CD14-positive monocyte (primary cell): ENCODE data around the gene ZNF493. TPM values are rescaled to one million over a fixed set of nuclear protein-coding genes. Genes with fewer than 3 reads are reported as not detected.

Experiments used
- DNase-seq, 3 donors: peaks; one replicate each; pipeline ENCODE4 v3.0.0-alpha.2; 2011 to 2022
- H2AFZ ChIP-seq: 2 replicates; pipeline ENCODE4 v1.6.0; 2012; ENCODE audit warnings: mild to moderate bottlenecking, low read depth, low read length, inconsistent platforms; ENCODE audit not compliant: insufficient read depth, poor library complexity, severe bottlenecking
- H3K27ac ChIP-seq, 2 donors: 1 replicate in 1 of 2; 2 replicates in 1 of 2; pipeline ENCODE4 v1.5.1; 2012 to 2013; ENCODE audit warnings: low read length in 2 of 2, control low read depth in 1 of 2, inconsistent platforms in 1 of 2, low read depth in 1 of 2, mild to moderate bottlenecking in 1 of 2
- H3K27me3 ChIP-seq, 2 donors: one replicate each; pipeline versions ENCODE4 v1.6.0 to v1.6.1; 2011 to 2013; ENCODE audit warnings: low read length in 2 of 2; ENCODE audit not compliant: control insufficient read depth in 2 of 2, insufficient read depth in 2 of 2
- H3K36me3 ChIP-seq, 2 donors: replicated peaks in 1 of 2; 1 replicate in 1 of 2; 2 replicates in 1 of 2; pipeline versions ENCODE4 v1.5.1 to v1.6.1; 2012 to 2013; ENCODE audit warnings: low read length in 2 of 2, control low read depth in 1 of 2, inconsistent platforms in 1 of 2, mild to moderate bottlenecking in 1 of 2; ENCODE audit not compliant: insufficient read depth in 2 of 2, control insufficient read depth in 1 of 2
- H3K4me1 ChIP-seq, 2 donors: 1 replicate in 1 of 2; 2 replicates in 1 of 2; pipeline versions ENCODE4 v1.5.1 to v1.6.1; 2012 to 2013; ENCODE audit warnings: low read length in 2 of 2, control low read depth in 1 of 2, inconsistent platforms in 1 of 2, mild to moderate bottlenecking in 1 of 2, moderate library complexity in 1 of 2; ENCODE audit not compliant: insufficient read depth in 2 of 2, control insufficient read depth in 1 of 2
- H3K4me2 ChIP-seq: replicated peaks from 2 replicates; pipeline ENCODE3; 2012; ENCODE audit warnings: low read length, moderate library complexity, mild to moderate bottlenecking; ENCODE audit not compliant: poor library complexity, severe bottlenecking; ENCODE audit errors: extremely low read depth
- H3K4me3 ChIP-seq, 3 experiments: fragments of 200-600 bp in 1 of 3; sonication (generic) in 1 of 3; replicated peaks in 1 of 3; 1 replicate in 2 of 3; 2 replicates in 1 of 3; pipeline ENCODE4 v1.5.1; 2011 to 2013; ENCODE audit warnings: low read length in 3 of 3, mild to moderate bottlenecking in 3 of 3, control low read depth in 2 of 3, low read depth in 2 of 3, inconsistent platforms in 1 of 3, moderate library complexity in 1 of 3
- H3K79me2 ChIP-seq: 2 replicates; pipeline ENCODE4 v1.6.0; 2012; ENCODE audit warnings: mild to moderate bottlenecking, control low read depth, inconsistent platforms, low read length, moderate library complexity; ENCODE audit not compliant: insufficient read depth
- H3K9ac ChIP-seq: 2 replicates; pipeline ENCODE4 v1.6.0; 2017; ENCODE audit warnings: low read length, mild to moderate bottlenecking; ENCODE audit not compliant: insufficient read depth, poor library complexity, severe bottlenecking
- H3K9me3 ChIP-seq, 2 donors: replicated peaks in 1 of 2; 1 replicate in 1 of 2; 2 replicates in 1 of 2; pipeline versions ENCODE4 v1.5.1 to v1.6.1; 2012 to 2013; ENCODE audit warnings: low read length in 2 of 2, control low read depth in 1 of 2; ENCODE audit not compliant: control insufficient read depth in 1 of 2, insufficient read depth in 1 of 2
- H4K20me1 ChIP-seq: 2 replicates; pipeline ENCODE4 v1.6.0; 2012; ENCODE audit warnings: mild to moderate bottlenecking, low read length, control low read depth, moderate library complexity; ENCODE audit not compliant: insufficient read depth
- H3K27ac Mint-ChIP-seq, 7 donors: one replicate each; pipeline ENCODE4 v1.8.0; 2020; ENCODE audit warnings: mild to moderate bottlenecking in 7 of 7, mixed read lengths in 7 of 7, moderate library complexity in 6 of 7, inconsistent platforms in 2 of 7
- H3K27me3 Mint-ChIP-seq, 3 donors: one replicate each; pipeline ENCODE4 v1.8.0; 2021 to 2022; ENCODE audit warnings: low read depth in 3 of 3, mild to moderate bottlenecking in 3 of 3, mixed read lengths in 3 of 3, moderate library complexity in 3 of 3, inconsistent platforms in 1 of 3
- H3K36me3 Mint-ChIP-seq, 2 donors: one replicate each; pipeline ENCODE4 v1.8.0; 2020; ENCODE audit warnings: mixed read lengths in 2 of 2, inconsistent platforms in 1 of 2, mild to moderate bottlenecking in 1 of 2
- H3K4me1 Mint-ChIP-seq: one replicate; pipeline ENCODE4 v1.8.0; 2020; ENCODE audit warnings: mild to moderate bottlenecking, mixed read lengths
- H3K4me3 Mint-ChIP-seq, 2 donors: one replicate each; pipeline ENCODE4 v1.8.0; 2020; ENCODE audit warnings: mild to moderate bottlenecking in 2 of 2, mixed read lengths in 2 of 2, moderate library complexity in 1 of 2
- H3K9me3 Mint-ChIP-seq, 7 donors: one replicate each; pipeline ENCODE4 v1.8.0; 2020 to 2022; ENCODE audit warnings: mixed read lengths in 7 of 7, mild to moderate bottlenecking in 6 of 7, moderate library complexity in 6 of 7, inconsistent platforms in 2 of 7
- WGBS: methylation state at CpG from one replicate; pipeline ENCODE4 v1.1.5; 2013; ENCODE audit warnings: missing lambda C conversion rate; ENCODE audit not compliant: insufficient coverage; 5-methylcytosine and 5-hydroxymethylcytosine counted together
- intact Hi-C, 2 donors: fragments of 100-400 bp; cut with micrococcal nuclease; formaldehyde crosslinking; loops; one replicate each; pipeline versions ENCODE4 v1.15.0 to v1.15.1; 2023
- polyA plus RNA-seq, 3 donors: library from polyadenylated mRNA; depleted of rRNA in 1 of 3; unstranded in 2 of 3; stranded (reverse) in 1 of 3; fragments of 300-500 nt in 2 of 3; fragments of >200 nt in 1 of 3; fragmentation: Illumina TruSeq in 2 of 3; gene quantifications; 1 replicate in 2 of 3; 2 replicates in 1 of 3; pipeline ENCODE4 v1.2.3, GENCODE V29; 2012 to 2021
- TF ChIP-seq, protein P1 (sequence below): fragments of 200-600 bp; IDR thresholded peaks from one replicate; pipeline ENCODE4 v1.8.0; 2022; ENCODE audit warnings: antibody characterized with exemption, mild to moderate bottlenecking

ZNF493 gene
- polyA plus RNA-seq, 3 donors, result 2.1 to 3.5 (median 2.6) TPM

DNA sequence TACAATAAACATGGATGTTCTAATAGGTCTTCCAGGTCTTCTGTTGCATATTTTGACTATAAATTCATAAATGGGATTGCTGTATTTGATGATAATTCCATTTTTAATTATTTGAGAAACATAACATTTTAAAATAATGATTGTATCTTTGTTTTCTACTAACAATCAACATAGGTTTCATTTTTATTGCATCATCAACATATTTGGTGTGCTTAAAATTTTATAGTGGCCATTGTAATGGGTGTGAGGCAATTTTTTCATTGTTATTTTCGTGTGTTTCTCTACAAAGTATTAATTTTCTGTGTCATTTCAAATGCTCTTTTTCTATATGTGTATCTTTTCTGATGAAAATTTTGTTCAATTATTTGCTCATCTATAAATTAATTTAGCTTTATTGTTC is 13.2 kb downstream of the ZNF493 start:
- TF ChIP-seq, protein P1, sequence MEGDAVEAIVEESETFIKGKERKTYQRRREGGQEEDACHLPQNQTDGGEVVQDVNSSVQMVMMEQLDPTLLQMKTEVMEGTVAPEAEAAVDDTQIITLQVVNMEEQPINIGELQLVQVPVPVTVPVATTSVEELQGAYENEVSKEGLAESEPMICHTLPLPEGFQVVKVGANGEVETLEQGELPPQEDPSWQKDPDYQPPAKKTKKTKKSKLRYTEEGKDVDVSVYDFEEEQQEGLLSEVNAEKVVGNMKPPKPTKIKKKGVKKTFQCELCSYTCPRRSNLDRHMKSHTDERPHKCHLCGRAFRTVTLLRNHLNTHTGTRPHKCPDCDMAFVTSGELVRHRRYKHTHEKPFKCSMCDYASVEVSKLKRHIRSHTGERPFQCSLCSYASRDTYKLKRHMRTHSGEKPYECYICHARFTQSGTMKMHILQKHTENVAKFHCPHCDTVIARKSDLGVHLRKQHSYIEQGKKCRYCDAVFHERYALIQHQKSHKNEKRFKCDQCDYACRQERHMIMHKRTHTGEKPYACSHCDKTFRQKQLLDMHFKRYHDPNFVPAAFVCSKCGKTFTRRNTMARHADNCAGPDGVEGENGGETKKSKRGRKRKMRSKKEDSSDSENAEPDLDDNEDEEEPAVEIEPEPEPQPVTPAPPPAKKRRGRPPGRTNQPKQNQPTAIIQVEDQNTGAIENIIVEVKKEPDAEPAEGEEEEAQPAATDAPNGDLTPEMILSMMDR, result no peak
- H3K4me2 ChIP-seq, result no peak overlapping the region
- Mint-ChIP-seq H3K4me3 (no peak overlapping the region), H3K4me1 (no peaks in the 10 kb centered on the region), H3K9me3 (peaks cover 38 to 71% (median 62%) of the 10 kb centered on the region in 7 donors), H3K27ac (no peak overlapping the region), H3K36me3 (peaks cover 79 to 90% of the 10 kb centered on the region in 2 donors), H3K27me3 (peaks cover 0 to 1% (median 0%) of the 10 kb centered on the region in 3 donors)
- intact Hi-C loops, result no loop called here
- H3K79me2 ChIP-seq, result no peaks in the 10 kb centered on the region
- no peak overlapping the region for H3K27ac ChIP-seq
- H3K27me3 ChIP-seq, result no peaks in the 10 kb centered on the region
- H3K9ac ChIP-seq, result no peak overlapping the region
- no CpG with 5 or more reads among the region's 1 CpG for WGBS
- peaks cover 50 to 94% of the 10 kb centered on the region in 2 donors for H3K36me3 ChIP-seq
- DNase-seq, result no peak
- H2AFZ ChIP-seq, result no peak overlapping the region
- H4K20me1 ChIP-seq, result no peaks in the 10 kb centered on the region
- H3K4me3 ChIP-seq, result no peak overlapping the region
- H3K4me1 ChIP-seq, result no peaks in the 10 kb centered on the region
- H3K9me3 ChIP-seq, result peaks cover 49 to 86% of the 10 kb centered on the region in 2 donors

DNA sequence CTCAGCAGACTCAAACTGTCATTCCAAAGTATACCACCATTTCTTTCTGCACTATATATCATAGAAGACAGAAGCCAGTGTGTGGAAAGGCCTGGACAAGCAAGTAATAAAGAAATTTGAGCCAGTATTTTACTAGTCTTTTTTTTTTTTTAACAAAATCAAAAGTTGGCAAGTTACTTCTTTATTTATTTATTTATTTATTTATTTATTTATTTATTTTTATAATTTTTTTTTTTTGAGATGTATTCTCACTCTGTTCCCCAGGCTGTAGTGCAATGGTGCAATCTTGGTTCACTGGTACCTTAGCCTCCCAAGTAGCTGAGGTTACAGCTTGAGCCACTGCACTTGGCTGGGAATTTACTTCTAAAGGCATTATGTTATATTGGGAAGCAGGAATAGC is 25.3 kb downstream of the ZNF493 start:
- Mint-ChIP-seq H3K9me3 (peaks cover 43 to 90% (median 79%) of the 10 kb centered on the region in 7 donors), H3K27me3 (no peaks in the 10 kb centered on the region), H3K4me3 (no peak overlapping the region), H3K4me1 (no peaks in the 10 kb centered on the region), H3K36me3 (peaks cover 8 to 23% of the 10 kb centered on the region in 2 donors), H3K27ac (no peak overlapping the region)
- H4K20me1 ChIP-seq, result no peaks in the 10 kb centered on the region
- no peaks in the 10 kb centered on the region for H3K4me1 ChIP-seq
- TF ChIP-seq, protein P1, result no peak
- H3K4me3 ChIP-seq, result peak overlapping the region in 1 of 3 experiments; percentile 11
- no peak overlapping the region for H3K4me2 ChIP-seq
- no peak overlapping the region for H3K27ac ChIP-seq
- intact Hi-C loops, result no loop called here
- no peaks in the 10 kb centered on the region for H3K79me2 ChIP-seq
- no peaks in the 10 kb centered on the region for H3K27me3 ChIP-seq
- no peak overlapping the region for H2AFZ ChIP-seq
- no peak overlapping the region for H3K9ac ChIP-seq
- H3K36me3 ChIP-seq, result peaks cover 0 to 18% of the 10 kb centered on the region in 2 donors
- H3K9me3 ChIP-seq, result peaks cover 45 to 91% of the 10 kb centered on the region in 2 donors
- no peak for DNase-seq
